Activated T-cell treated with anti-CD3 and anti-CD28 coated beads for 24 hours (primary cell): ENCODE results near the gene TOP3A.
"Not testable (repeated sequence)": the region's sequence is repeated elsewhere in the genome, so short reads cannot be mapped to it uniquely, and the experiment has no call there.

Experiments used
- DNase-seq: peaks from one replicate; pipeline ENCODE4 v3.0.0-alpha.2; 2020; ENCODE audit warnings: low read depth

Gene TOP3A

GRCh38 chr17:18323507-18324139 is 8.8 kb upstream of the TOP3A start:
- DNase-seq: no peak

DNA sequence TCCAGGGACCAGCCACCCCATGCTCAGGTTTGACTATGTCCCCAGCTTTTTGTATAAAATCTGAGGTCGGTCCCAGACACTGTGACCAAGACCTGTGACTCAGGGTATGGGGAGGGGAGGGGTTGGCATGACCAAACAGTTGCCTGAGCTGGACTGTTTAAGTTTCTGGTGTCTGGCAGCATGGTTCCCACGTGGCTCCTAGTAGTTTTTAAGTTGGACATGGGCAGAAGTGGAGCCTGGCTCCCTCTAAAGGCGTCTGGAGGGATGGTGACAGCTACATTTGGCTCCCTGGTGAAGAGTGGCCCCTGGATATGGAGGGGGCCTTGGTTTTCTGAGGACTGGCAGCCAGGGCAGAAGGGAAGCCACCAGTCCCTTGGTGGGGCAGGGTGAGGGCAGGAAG is 8.2 kb upstream of the TOP3A start:
- DNase-seq: no peak

DNA sequence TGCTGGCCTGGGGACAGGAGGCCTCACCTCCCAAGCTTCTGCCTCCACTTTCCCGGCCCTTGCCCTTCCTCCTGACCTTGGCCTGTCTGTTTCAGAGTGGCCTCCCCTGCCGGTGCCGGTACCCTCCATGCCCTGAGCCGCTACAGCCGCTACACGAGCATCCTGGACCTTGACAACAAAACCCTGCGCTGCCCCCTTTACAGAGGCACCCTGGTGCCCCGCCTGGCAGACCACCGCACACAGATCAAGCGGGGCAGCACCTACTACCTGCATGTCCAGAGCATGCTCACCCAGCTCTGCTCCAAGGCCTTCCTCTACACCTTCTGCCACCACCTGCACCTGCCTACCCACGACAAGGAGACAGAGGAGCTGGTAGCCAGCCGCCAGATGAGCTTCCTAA is 7.7 kb upstream of the TOP3A start:
- no peak for DNase-seq

- no peak for DNase-seq
These were observed 6.5 kb upstream of the TOP3A start for GRCh38 chr17:18321309-18321708.

- DNase-seq: no peak
These were observed 5.5 kb upstream of the TOP3A start for GRCh38 chr17:18320301-18320700.

DNA sequence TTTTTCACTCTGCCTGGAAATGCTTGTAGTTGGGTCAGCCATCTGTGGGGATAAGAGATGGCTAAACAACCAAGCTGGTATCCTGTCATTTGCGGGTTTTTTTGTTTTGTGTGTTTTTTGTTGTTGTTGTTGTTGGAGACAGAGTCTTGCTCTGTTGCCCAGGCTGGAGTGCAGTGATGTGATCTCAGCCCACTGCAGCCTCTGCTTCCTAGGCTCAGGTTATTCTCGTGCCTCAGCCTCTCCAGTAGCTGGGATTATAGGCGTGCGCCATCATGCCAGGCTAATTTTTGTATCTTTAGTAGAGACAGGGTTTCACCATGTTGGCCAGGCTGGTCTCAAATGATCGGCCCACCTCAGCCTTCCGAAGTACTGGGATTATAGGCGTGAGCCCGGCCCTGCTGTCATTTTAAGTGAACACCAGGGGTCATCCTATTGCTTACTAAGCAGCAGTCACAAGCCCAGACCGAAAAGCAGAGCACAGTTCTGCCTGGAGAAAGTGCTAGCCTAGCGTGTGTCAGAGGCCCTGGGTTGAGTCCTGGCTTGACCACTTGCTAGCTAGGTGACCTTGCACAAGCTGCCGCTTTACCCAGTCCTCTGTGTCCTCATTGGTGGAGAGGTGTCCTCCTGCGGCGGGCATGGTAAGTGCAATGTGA is 4.9 kb upstream of the TOP3A start:
- no peak for DNase-seq

- DNase-seq: no peak
These were observed 4.1 kb upstream of the TOP3A start for GRCh38 chr17:18318771-18319450.

GRCh38 chr17:18318117-18318516 is 3.3 kb upstream of the TOP3A start:
- no peak for DNase-seq

DNA sequence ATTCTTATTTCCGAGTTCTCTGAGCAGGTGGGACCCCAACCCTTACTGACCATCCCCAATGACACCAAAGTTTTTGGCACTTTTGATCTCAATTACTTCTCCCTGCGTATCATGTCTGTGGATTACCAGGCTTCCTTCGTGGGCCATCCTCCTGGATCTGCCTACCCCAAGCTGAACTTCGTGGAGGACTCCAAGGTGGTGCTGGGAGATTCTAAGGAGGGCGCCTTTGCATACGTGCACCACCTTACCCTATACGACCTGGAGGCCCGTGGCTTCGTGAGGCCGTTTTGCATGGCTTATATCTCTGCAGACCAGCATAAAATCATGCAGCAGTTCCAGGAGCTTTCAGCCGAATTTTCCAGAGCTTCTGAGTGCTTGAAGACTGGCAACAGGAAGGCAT is 1.2 kb upstream of the TOP3A start:
- DNase-seq: no peak

- DNase-seq: no peak
These were observed 748 bp upstream of the TOP3A start for GRCh38 chr17:18315562-18315922.

- DNase-seq: no peak
These were observed 599 bp downstream of the TOP3A start for GRCh38 chr17:18314059-18314730.

DNA sequence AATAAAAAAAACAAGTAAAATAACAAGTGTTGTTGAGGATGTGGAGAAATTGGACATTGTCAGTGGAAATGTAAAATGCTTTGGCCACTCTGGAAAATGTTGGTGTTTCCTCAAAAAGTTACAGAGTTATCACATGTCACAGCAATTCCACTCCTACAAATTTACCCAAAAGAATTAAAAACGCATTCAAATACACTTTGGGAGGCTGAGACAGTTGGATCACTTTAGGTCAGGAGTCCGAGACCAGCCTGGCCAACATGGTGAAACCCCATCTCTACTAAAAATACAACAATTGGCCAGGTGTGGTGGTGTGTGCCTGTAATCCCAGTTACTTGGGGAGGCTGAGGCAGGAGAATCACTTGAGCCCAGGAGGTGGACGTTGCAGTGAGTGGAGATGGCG is 5.6 kb downstream of the TOP3A start:
- no peak for DNase-seq

DNA sequence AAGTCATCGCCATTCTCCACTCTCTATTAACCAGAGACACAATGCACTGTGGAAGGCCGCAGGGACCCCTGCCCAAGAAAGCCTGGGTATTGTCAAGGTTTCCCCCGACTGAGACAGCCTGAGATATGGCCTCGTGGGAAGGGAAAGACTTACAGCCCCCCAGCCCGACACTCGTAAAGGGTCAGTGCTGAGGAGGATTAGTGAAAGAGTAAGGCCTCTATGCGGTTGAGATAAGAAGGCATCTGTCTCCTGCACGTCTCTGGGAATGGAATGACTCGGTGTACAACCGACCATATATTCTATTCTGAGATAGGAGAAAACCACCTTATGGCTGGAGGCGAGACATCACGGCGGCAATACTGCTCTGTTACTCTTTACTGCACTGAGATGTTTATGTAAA is 11.6 kb downstream of the TOP3A start:
- DNase-seq: not testable (repeated sequence)

DNA sequence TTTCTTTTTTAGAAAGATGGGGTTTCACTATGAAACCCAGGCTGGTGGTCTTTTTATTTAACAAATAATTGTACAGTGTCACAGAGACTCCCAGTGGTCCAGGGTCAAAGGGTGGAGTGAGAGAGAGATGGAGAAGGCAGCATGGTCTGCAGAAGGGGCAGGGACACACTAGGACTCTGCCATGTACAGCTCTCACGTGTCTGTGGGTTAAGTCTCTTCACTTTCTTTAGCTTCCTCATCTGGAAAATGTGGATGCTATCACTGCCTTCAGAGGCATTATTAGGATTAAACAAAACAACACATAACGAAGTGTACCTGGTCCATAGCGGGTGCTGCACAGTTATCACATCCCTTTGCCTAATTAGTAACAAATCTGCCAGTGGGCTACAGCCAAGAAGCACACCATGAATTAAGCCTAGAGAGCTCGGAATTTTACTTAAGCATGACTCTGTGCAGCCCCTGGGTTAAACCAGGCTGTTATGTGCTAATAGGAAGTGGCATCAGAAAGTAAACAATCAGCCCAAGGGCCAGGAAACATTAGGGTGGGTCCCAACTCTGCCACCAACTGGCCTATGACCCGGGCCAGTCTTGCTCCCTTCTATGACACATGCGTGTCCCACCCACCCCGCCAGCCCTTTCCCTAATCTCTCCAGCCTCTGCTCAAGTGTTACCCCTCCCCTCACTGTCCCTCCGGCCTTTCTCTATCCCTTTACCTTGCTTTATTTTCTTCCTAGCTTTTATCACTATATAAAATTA is 13.9 kb downstream of the TOP3A start:
- DNase-seq: no peak

GRCh38 chr17:18298061-18298460 is 16.7 kb downstream of the TOP3A start:
- DNase-seq: not testable (repeated sequence)

- DNase-seq: no peak
These were observed 22.9 kb downstream of the TOP3A start for GRCh38 chr17:18291718-18292540.

GRCh38 chr17:18285296-18285695 is 29.5 kb downstream of the TOP3A start:
- no peak for DNase-seq

DNA sequence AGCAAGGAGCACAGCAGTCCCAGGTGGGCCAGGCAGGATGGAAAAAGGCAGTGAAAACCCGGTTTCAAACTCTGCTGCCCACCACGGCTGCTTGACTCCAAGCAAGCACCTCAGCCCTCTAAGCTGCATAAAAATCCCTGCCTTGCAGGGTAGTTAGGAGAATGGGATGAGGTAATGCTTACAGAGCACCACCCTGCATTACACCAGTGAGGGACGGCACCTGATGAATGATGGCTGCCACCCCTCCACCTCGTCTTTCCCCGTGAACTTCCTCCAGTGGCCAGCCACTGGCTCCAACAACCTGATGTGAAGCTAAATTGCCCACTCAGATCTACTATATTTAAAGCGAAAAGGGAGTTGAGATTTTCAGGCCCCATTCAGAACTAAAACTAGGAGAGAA is 33.0 kb downstream of the TOP3A start:
- no peak for DNase-seq

GRCh38 chr17:18280766-18281371 is 33.9 kb downstream of the TOP3A start:
- DNase-seq: no peak

DNA sequence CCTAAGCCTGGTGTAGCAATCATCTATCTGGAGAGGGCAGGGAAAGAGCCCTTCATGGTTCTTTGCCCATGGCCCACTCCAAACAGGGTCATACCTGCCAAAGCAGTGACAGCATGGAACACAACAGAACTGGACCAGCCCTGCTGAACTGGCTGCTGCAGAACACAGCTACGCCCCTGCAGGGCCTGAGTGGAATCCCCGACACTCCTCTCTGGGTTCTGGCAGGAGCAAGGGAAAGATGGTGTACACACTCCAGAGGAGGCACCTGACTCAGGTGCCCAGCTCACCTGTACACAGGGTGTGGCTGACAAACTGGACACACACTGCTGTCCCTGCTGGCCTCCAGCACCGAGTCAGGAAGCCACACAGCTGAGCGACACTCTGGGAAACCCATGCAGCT is 34.5 kb downstream of the TOP3A start:
- DNase-seq: no peak

DNA sequence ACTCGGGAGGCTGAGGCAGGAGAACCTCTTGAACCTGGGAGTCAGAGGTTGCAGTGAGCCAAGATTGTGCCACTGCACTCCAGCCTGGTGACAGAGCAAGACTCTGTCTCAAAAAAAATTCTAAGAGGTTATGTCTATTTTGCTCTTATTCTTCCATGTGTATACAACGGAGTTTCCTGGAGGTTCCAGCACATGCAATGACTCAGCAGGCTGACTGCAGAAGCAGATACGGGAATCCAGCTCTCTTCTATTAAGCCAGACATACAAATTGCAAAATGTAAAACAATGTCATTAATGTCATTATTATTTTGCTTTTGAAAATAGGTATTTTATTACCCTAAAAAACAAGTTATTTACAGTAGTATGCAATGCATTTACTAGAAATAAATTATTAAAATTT is 35.9 kb downstream of the TOP3A start:
- no peak for DNase-seq
